ENCODE results near the gene PDE6G.

PDE6G gene

GRCh38 chr17:81601525-81602120 is 54.7 kb downstream of the PDE6G start:
- no peak for FAIRE-seq
- TF ChIP-seq CTCF (IDR thresholded peaks at IDR 0.05; ENCODE audit: insufficient read depth, missing control alignments): peak; percentile 88

More at GRCh38 chr17:81601525-81602120, 54.7 kb downstream of the PDE6G start:
- DNase-seq (ENCODE audit: insufficient read length, low spot score): peak; percentile 50
